Endodermal cell (in vitro differentiated cells): Measurements from ENCODE around the gene FKBP1A. TPM values are rescaled to one million over a fixed set of nuclear protein-coding genes. Genes with fewer than 3 reads are reported as not detected.
A peak's percentile ranks its signal among the peaks of the same experiment; 100 is the strongest.

Experiments used
- DNase-seq: peaks from one replicate; pipeline ENCODE4 v3.0.0-alpha.2; 2017
- H3K27ac ChIP-seq: 2 replicates; pipeline ENCODE4 v1.5.1; 2013; ENCODE audit warnings: mild to moderate bottlenecking, low read depth, low read length, moderate library complexity
- H3K27me3 ChIP-seq: 2 replicates; pipeline ENCODE4 v1.6.1; 2013; ENCODE audit warnings: mild to moderate bottlenecking, low read length, moderate library complexity; ENCODE audit not compliant: insufficient read depth, control insufficient read depth, poor library complexity, severe bottlenecking
- H3K36me3 ChIP-seq: 2 replicates; pipeline ENCODE4 v1.7.0; 2013; ENCODE audit warnings: mild to moderate bottlenecking, low read length, moderate library complexity; ENCODE audit not compliant: control insufficient read depth, insufficient read depth
- H3K4me1 ChIP-seq: one replicate; pipeline ENCODE4 v1.7.0; 2013; ENCODE audit warnings: low read length; ENCODE audit not compliant: control insufficient read depth, insufficient read depth
- H3K4me3 ChIP-seq: 2 replicates; pipeline ENCODE4 v1.5.1; 2013; ENCODE audit warnings: mild to moderate bottlenecking, low read length, moderate library complexity
- H3K9ac ChIP-seq: 2 replicates; pipeline ENCODE4 v1.6.1; 2013; ENCODE audit warnings: mild to moderate bottlenecking, low read length, moderate library complexity; ENCODE audit not compliant: poor library complexity, severe bottlenecking; ENCODE audit errors: extremely low read depth
- H3K9me3 ChIP-seq: 2 replicates; pipeline ENCODE4 v1.6.1; 2013; ENCODE audit warnings: mild to moderate bottlenecking, low read length, moderate library complexity; ENCODE audit not compliant: control insufficient read depth
- H3K27ac Mint-ChIP-seq: 2 replicates; pipeline ENCODE4 v1.8.0; 2020; ENCODE audit warnings: mixed read lengths
- H3K27me3 Mint-ChIP-seq: 2 replicates; pipeline ENCODE4 v1.8.0; 2021; ENCODE audit warnings: mild to moderate bottlenecking, mixed read lengths; ENCODE audit not compliant: insufficient read depth
- H3K36me3 Mint-ChIP-seq: 2 replicates; pipeline ENCODE4 v1.8.0; 2020; ENCODE audit warnings: low read depth, mixed read lengths
- H3K4me1 Mint-ChIP-seq: 2 replicates; pipeline ENCODE4 v1.8.0; 2020; ENCODE audit warnings: mixed read lengths
- H3K4me3 Mint-ChIP-seq: 2 replicates; pipeline ENCODE4 v1.8.0; 2020; ENCODE audit warnings: mild to moderate bottlenecking, moderate library complexity, mixed read lengths
- H3K9me3 Mint-ChIP-seq: 2 replicates; pipeline ENCODE4 v1.8.0; 2020; ENCODE audit warnings: mild to moderate bottlenecking, mixed read lengths
- CTCF ChIP-seq: fragments of 200-600 bp; sonication (generic); conservative IDR thresholded peaks from 2 replicates; pipeline ENCODE4 v1.5.0; 2021; ENCODE audit warnings: antibody characterized with exemption, mild to moderate bottlenecking
- WGBS, 2 experiments: methylation state at CpG; one replicate each; pipeline versions ENCODE4 v1.1.5 to v1.1.7; 2013; ENCODE audit warnings: missing lambda C conversion rate in 2 of 2, mixed read lengths in 1 of 2; ENCODE audit not compliant: insufficient coverage in 1 of 2, insufficient read length in 1 of 2; 5-methylcytosine and 5-hydroxymethylcytosine counted together
- total RNA-seq, 2 donors: library from RNA; stranded (reverse); fragmentation: NEBNext Ultra II Directional in 1 of 2; extraction: Animal tissue kit (Norgen Biotek cat#: 25700) in 1 of 2; gene quantifications; 2 replicates in 1 of 2; 3 replicates in 1 of 2; pipeline ENCODE4 v1.2.1, GENCODE V29; 2021

FKBP1A gene
- total RNA-seq, 2 donors from 2014 or later, result 181 to 185 TPM

DNA sequence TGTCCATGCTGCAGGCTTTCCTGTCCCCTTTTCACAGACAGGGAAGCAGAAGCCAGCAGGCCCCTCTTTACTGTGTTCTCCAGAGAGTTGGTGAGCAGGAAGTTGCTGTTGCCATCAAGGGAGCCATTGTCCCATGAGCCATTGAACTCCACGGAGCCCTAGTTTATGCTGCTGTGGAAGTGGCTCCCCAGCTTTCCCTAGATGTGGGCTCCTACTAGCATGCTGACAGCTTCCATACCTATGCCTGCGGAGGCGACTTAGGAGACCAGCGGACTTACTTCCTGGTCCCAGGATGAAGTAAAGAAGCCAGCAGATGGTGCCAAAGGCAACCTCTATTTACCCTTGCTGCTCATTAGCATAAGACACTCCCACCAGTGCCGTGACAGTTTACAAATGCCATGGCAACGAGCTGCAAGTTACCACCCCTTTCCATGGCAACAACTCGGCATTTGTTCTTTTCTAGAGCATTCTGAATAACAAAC, 30.8 kb upstream of the FKBP1A start:
- Histone ChIP-seq H3K4me3 (no peak overlapping the region), H3K9ac (no peak overlapping the region), H3K27ac (no peak overlapping the region), H3K9me3 (peaks cover 15% of the 10 kb centered on the region), H3K27me3 (no peaks in the 10 kb centered on the region), H3K36me3 (no peaks in the 10 kb centered on the region), H3K4me1 (peaks cover 6% of the 10 kb centered on the region)
- TF ChIP-seq CTCF, result peak; percentile 64
- Mint-ChIP-seq H3K4me1 (peaks cover 19% of the 10 kb centered on the region), H3K36me3 (no peaks in the 10 kb centered on the region), H3K27ac (no peak overlapping the region), H3K27me3 (peaks cover 7% of the 10 kb centered on the region), H3K4me3 (no peak overlapping the region), H3K9me3 (peaks cover 25% of the 10 kb centered on the region)
- 35 to 42% methylated on average over 3 to 7 of the region's 7 CpGs for WGBS, 2 experiments
- peak; percentile 92 for DNase-seq

- H3K4me1 ChIP-seq, result peaks cover 6% of the 10 kb centered on the region
- H3K4me3 ChIP-seq, result no peak overlapping the region
- no peak overlapping the region for H3K9ac ChIP-seq
- Mint-ChIP-seq H3K27me3 (peaks cover 10% of the 10 kb centered on the region), H3K9me3 (peaks cover 29% of the 10 kb centered on the region), H3K4me1 (peaks cover 19% of the 10 kb centered on the region), H3K36me3 (no peaks in the 10 kb centered on the region), H3K27ac (no peak overlapping the region), H3K4me3 (no peak overlapping the region)
- 89 to 93% methylated on average over 2 to 6 of the region's 6 CpGs for WGBS, 2 experiments
- no peak overlapping the region for H3K27ac ChIP-seq
- TF ChIP-seq CTCF, result no peak
- H3K27me3 ChIP-seq, result no peaks in the 10 kb centered on the region
- H3K9me3 ChIP-seq, result peaks cover 15% of the 10 kb centered on the region
- no peak for DNase-seq
- H3K36me3 ChIP-seq, result no peaks in the 10 kb centered on the region
Observed at GRCh38 chr20:1423206-1423605, 30.4 kb upstream of the FKBP1A start.

GRCh38 chr20:1422753-1423152, 29.9 kb upstream of the FKBP1A start:
- Mint-ChIP-seq H3K27ac (no peak overlapping the region), H3K36me3 (no peaks in the 10 kb centered on the region), H3K4me3 (no peak overlapping the region), H3K4me1 (peaks cover 15% of the 10 kb centered on the region), H3K27me3 (peaks cover 14% of the 10 kb centered on the region), H3K9me3 (peaks cover 33% of the 10 kb centered on the region)
- H3K9ac ChIP-seq, result no peak overlapping the region
- no peak overlapping the region for H3K4me3 ChIP-seq
- peaks cover 15% of the 10 kb centered on the region for H3K9me3 ChIP-seq
- no peak for TF ChIP-seq CTCF
- peaks cover 6% of the 10 kb centered on the region for H3K4me1 ChIP-seq
- H3K36me3 ChIP-seq, result no peaks in the 10 kb centered on the region
- no peak overlapping the region for H3K27ac ChIP-seq
- H3K27me3 ChIP-seq, result no peaks in the 10 kb centered on the region
- 58 to 72% methylated on average over 3 of the region's 3 CpGs for WGBS, 2 experiments
- no peak for DNase-seq
